ENCODE data around the gene ARHGAP24. TPM values are rescaled to one million over a fixed set of nuclear protein-coding genes. Genes with fewer than 3 reads are reported as not detected.

The ARHGAP24 gene
- total RNA-seq, 2 experiments from 2014 or later = not detected

- Mint-ChIP-seq H3K36me3 (no peaks in the 10 kb centered on the region), H3K4me3 (no peak overlapping the region), H3K27me3 (no peaks in the 10 kb centered on the region), H3K9me3 (no peaks in the 10 kb centered on the region), H3K27ac (no peak overlapping the region), H3K4me1 (ENCODE audit: low read depth) (no peaks in the 10 kb centered on the region)
- no peak for DNase-seq
- intact Hi-C loops (cut with micrococcal nuclease) = no loop called here
- CTCF ChIA-PET = interaction anchor here (0.6 to 1.0 kb wide), 3 partner anchors 17 to 160 kb away, joined by 3 to 4 read pairs (median 3); no protein-coding TSS in a partner anchor
- POLR2A ChIA-PET = no interaction called here
Measured at GRCh38 chr4:85778632-85779131, 303.7 kb downstream of the ARHGAP24 start.

GRCh38 chr4:85779165-85779564, 304.2 kb downstream of the ARHGAP24 start:
- H3K36me3 Mint-ChIP-seq = no peaks in the 10 kb centered on the region
- intact Hi-C loops (cut with micrococcal nuclease) = no loop called here
- H3K4me3 Mint-ChIP-seq = no peak overlapping the region
- POLR2A ChIA-PET = no interaction called here
- H3K9me3 Mint-ChIP-seq = no peaks in the 10 kb centered on the region
- no peaks in the 10 kb centered on the region for H3K27me3 Mint-ChIP-seq
- no peak for DNase-seq
- CTCF ChIA-PET = interaction anchor here (0.6 to 1.0 kb wide), 3 partner anchors 17 to 159 kb away, joined by 3 to 4 read pairs (median 3); no protein-coding TSS in a partner anchor
- H3K27ac Mint-ChIP-seq = no peak overlapping the region
- H3K4me1 Mint-ChIP-seq (ENCODE audit: low read depth) = no peaks in the 10 kb centered on the region

- Mint-ChIP-seq H3K4me3 (no peak overlapping the region), H3K27ac (no peak overlapping the region), H3K4me1 (ENCODE audit: low read depth) (no peaks in the 10 kb centered on the region), H3K27me3 (no peaks in the 10 kb centered on the region), H3K9me3 (no peaks in the 10 kb centered on the region), H3K36me3 (no peaks in the 10 kb centered on the region)
- POLR2A ChIA-PET = no interaction called here
- no peak for DNase-seq
- CTCF ChIA-PET = no interaction called here
- intact Hi-C loops (cut with micrococcal nuclease) = no loop called here
Measured at GRCh38 chr4:85780664-85781063, 305.7 kb downstream of the ARHGAP24 start.

- no peak for DNase-seq
- H3K9me3 Mint-ChIP-seq = no peaks in the 10 kb centered on the region
- no peaks in the 10 kb centered on the region for H3K36me3 Mint-ChIP-seq
- no peaks in the 10 kb centered on the region for H3K4me1 Mint-ChIP-seq (ENCODE audit: low read depth)
- POLR2A ChIA-PET = no interaction called here
- intact Hi-C loops (cut with micrococcal nuclease) = no loop called here
- H3K27ac Mint-ChIP-seq = no peak overlapping the region
- CTCF ChIA-PET = no interaction called here
- H3K4me3 Mint-ChIP-seq = no peak overlapping the region
- H3K27me3 Mint-ChIP-seq = no peaks in the 10 kb centered on the region
Measured at GRCh38 chr4:85783483-85783882, 308.5 kb downstream of the ARHGAP24 start.

DNA sequence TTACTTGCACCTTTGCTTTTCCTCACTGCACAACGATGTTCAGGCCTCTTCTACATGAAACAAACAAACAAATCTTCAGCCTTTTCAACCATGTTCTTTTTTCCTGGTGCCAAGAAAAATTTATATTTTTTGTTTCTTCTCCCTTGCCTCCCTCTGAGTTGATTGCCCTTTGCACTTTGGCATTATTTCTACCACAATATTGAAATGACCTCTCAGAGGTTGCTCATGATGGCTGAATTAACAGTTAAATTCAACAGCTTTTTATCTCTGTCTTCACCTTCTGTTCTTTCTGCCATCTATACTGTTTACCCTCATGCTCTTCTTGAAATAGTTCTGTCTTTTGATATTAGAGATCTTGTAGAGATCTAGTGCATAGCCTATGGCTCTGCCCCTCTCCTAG, 308.9 kb downstream of the ARHGAP24 start:
- ChIA-PET POLR2A (no interaction called here), CTCF (no interaction called here)
- Mint-ChIP-seq H3K9me3 (no peaks in the 10 kb centered on the region), H3K27ac (no peak overlapping the region), H3K4me1 (ENCODE audit: low read depth) (no peaks in the 10 kb centered on the region), H3K4me3 (no peak overlapping the region), H3K27me3 (no peaks in the 10 kb centered on the region), H3K36me3 (no peaks in the 10 kb centered on the region)
- intact Hi-C loops (cut with micrococcal nuclease) = no loop called here
- DNase-seq = no peak

DNA sequence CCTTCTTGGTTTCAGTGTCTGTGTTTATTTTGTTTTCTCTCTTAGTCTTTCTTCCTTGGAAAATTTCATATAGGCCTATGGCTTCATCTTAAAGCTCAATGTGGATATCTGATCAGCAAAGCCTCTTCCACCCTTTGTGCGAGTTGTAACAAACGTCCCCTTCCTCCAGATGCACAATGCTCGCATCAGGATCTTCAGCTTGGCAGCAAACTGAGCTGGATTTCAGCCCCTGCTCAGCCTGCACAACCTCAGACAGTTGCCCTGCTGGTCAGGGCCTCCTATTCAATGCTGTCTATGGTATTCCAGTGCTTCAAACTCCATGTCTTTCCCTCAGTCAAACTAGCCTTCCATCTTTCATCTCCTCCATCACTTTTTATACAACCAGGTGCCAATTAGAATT, 309.4 kb downstream of the ARHGAP24 start:
- no peak overlapping the region for H3K4me3 Mint-ChIP-seq
- H3K36me3 Mint-ChIP-seq = no peaks in the 10 kb centered on the region
- no peak for DNase-seq
- intact Hi-C loops (cut with micrococcal nuclease) = no loop called here
- H3K4me1 Mint-ChIP-seq (ENCODE audit: low read depth) = no peaks in the 10 kb centered on the region
- ChIA-PET CTCF (no interaction called here), POLR2A (no interaction called here)
- no peaks in the 10 kb centered on the region for H3K27me3 Mint-ChIP-seq
- no peak overlapping the region for H3K27ac Mint-ChIP-seq
- no peaks in the 10 kb centered on the region for H3K9me3 Mint-ChIP-seq

- intact Hi-C loops (cut with micrococcal nuclease) = no loop called here
- H3K4me3 Mint-ChIP-seq = no peak overlapping the region
- H3K36me3 Mint-ChIP-seq = no peaks in the 10 kb centered on the region
- H3K4me1 Mint-ChIP-seq (ENCODE audit: low read depth) = no peaks in the 10 kb centered on the region
- no peak overlapping the region for H3K27ac Mint-ChIP-seq
- POLR2A ChIA-PET = no interaction called here
- H3K9me3 Mint-ChIP-seq = no peaks in the 10 kb centered on the region
- CTCF ChIA-PET = no interaction called here
- H3K27me3 Mint-ChIP-seq = no peaks in the 10 kb centered on the region
- DNase-seq = no peak
Measured at GRCh38 chr4:85784947-85785346, 310.0 kb downstream of the ARHGAP24 start.

- no peaks in the 10 kb centered on the region for H3K4me1 Mint-ChIP-seq (ENCODE audit: low read depth)
- H3K9me3 Mint-ChIP-seq = no peaks in the 10 kb centered on the region
- H3K36me3 Mint-ChIP-seq = no peaks in the 10 kb centered on the region
- intact Hi-C loops (cut with micrococcal nuclease) = no loop called here
- H3K27ac Mint-ChIP-seq = no peak overlapping the region
- ChIA-PET POLR2A (no interaction called here), CTCF (no interaction called here)
- no peak for DNase-seq
- H3K27me3 Mint-ChIP-seq = no peaks in the 10 kb centered on the region
- H3K4me3 Mint-ChIP-seq = no peak overlapping the region
Measured at GRCh38 chr4:85787133-85787532, 312.2 kb downstream of the ARHGAP24 start.

- no peaks in the 10 kb centered on the region for H3K36me3 Mint-ChIP-seq
- H3K27ac Mint-ChIP-seq = no peak overlapping the region
- no peaks in the 10 kb centered on the region for H3K9me3 Mint-ChIP-seq
- H3K4me3 Mint-ChIP-seq = no peak overlapping the region
- ChIA-PET CTCF (no interaction called here), POLR2A (no interaction called here)
- no peaks in the 10 kb centered on the region for H3K4me1 Mint-ChIP-seq (ENCODE audit: low read depth)
- intact Hi-C loops (cut with micrococcal nuclease) = no loop called here
- no peak for DNase-seq
- no peaks in the 10 kb centered on the region for H3K27me3 Mint-ChIP-seq
Measured at GRCh38 chr4:85788604-85789003, 313.7 kb downstream of the ARHGAP24 start.

DNA sequence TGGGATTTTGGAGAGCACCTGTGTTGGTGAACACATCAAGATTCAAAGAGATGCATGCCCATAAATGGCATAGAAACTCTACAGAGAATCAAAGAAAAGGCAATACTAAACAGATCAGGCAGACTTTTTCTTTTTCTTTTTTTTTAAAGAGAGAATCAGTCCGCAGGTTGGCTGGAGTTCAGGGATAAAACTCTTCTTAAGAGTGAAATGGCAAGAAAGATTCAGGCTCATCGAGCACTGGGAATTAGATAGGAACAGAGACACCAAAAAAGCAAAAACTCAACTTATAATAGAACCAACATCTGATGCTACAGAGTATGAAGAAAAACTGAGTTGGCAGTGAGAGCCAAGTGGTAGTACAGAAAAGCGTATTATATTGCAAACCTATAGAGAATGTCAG, 314.3 kb downstream of the ARHGAP24 start:
- intact Hi-C loops (cut with micrococcal nuclease) = no loop called here
- Mint-ChIP-seq H3K9me3 (no peaks in the 10 kb centered on the region), H3K27ac (no peak overlapping the region), H3K4me1 (ENCODE audit: low read depth) (no peaks in the 10 kb centered on the region), H3K27me3 (no peaks in the 10 kb centered on the region), H3K4me3 (no peak overlapping the region), H3K36me3 (no peaks in the 10 kb centered on the region)
- ChIA-PET POLR2A (no interaction called here), CTCF (no interaction called here)
- no peak for DNase-seq

- no peak for DNase-seq
- Mint-ChIP-seq H3K36me3 (no peaks in the 10 kb centered on the region), H3K27me3 (no peaks in the 10 kb centered on the region), H3K9me3 (no peaks in the 10 kb centered on the region), H3K4me1 (ENCODE audit: low read depth) (no peaks in the 10 kb centered on the region), H3K4me3 (no peak overlapping the region), H3K27ac (no peak overlapping the region)
- intact Hi-C loops (cut with micrococcal nuclease) = no loop called here
- POLR2A ChIA-PET = no interaction called here
- CTCF ChIA-PET = no interaction called here
Measured at GRCh38 chr4:85790582-85790981, 315.6 kb downstream of the ARHGAP24 start.

DNA sequence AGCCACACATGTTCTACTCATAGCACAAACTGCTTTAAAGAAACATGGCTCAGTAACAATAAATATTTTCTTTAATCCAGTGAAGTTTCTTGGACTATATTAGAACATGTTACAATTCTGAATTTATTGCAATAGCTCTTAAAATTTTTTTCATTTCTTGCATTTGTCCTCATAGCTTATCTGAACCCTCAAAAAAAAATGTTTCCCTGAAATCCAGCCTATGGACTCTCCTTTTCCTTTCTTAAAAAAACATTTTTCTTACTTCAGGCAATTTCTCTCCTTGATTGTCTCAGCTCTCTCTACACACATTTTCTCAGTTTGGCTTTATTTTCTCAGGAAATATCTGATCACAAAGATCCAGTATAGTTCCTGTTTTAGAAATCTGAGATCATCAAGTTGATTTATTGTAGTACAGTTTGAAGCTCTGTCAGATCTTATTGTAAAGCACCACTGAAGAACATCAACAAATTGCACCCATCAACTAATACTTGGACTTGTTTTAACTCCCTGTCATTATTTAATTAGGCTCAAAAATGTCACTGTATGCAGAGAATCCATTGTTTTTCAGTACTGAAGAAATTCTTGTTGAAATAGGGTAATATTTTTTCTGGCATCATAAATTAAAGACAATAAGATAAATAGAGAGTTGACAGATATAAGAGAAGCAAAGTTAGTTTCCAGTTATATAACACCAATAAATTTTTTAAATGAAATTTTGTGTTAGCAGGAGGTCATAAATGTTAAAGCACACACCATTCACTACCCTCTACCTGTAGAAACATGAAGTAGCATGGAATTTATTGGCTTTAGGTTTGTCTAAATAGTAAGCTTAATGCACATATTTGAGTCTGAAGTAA, 317.7 kb downstream of the ARHGAP24 start:
- H3K27ac Mint-ChIP-seq = no peak overlapping the region
- no peaks in the 10 kb centered on the region for H3K4me1 Mint-ChIP-seq (ENCODE audit: low read depth)
- no peaks in the 10 kb centered on the region for H3K27me3 Mint-ChIP-seq
- POLR2A ChIA-PET = no interaction called here
- H3K36me3 Mint-ChIP-seq = no peaks in the 10 kb centered on the region
- no peak overlapping the region for H3K4me3 Mint-ChIP-seq
- intact Hi-C loops (cut with micrococcal nuclease) = no loop called here
- no peak for DNase-seq
- H3K9me3 Mint-ChIP-seq = no peaks in the 10 kb centered on the region
- CTCF ChIA-PET = no interaction called here

GRCh38 chr4:85793233-85793585, 318.3 kb downstream of the ARHGAP24 start:
- H3K36me3 Mint-ChIP-seq = no peaks in the 10 kb centered on the region
- H3K4me3 Mint-ChIP-seq = no peak overlapping the region
- intact Hi-C loops (cut with micrococcal nuclease) = no loop called here
- no peak overlapping the region for H3K27ac Mint-ChIP-seq
- no peaks in the 10 kb centered on the region for H3K27me3 Mint-ChIP-seq
- DNase-seq = no peak
- POLR2A ChIA-PET = no interaction called here
- H3K9me3 Mint-ChIP-seq = no peaks in the 10 kb centered on the region
- no peaks in the 10 kb centered on the region for H3K4me1 Mint-ChIP-seq (ENCODE audit: low read depth)
- CTCF ChIA-PET = no interaction called here
